HG03280 (cell line): ENCODE measurements around the gene RNU6-9.
A peak's percentile ranks its signal among the peaks of the same experiment; 100 is the strongest.

Experiments used
- ATAC-seq: cut with Tn5 transposase; IDR thresholded peaks from one replicate; pipeline ENCODE4 v1.9.1; 2021; ENCODE audit warnings: mild to moderate bottlenecking, moderate library complexity; ENCODE audit not compliant: unreplicated experiment

The RNU6-9 gene

DNA sequence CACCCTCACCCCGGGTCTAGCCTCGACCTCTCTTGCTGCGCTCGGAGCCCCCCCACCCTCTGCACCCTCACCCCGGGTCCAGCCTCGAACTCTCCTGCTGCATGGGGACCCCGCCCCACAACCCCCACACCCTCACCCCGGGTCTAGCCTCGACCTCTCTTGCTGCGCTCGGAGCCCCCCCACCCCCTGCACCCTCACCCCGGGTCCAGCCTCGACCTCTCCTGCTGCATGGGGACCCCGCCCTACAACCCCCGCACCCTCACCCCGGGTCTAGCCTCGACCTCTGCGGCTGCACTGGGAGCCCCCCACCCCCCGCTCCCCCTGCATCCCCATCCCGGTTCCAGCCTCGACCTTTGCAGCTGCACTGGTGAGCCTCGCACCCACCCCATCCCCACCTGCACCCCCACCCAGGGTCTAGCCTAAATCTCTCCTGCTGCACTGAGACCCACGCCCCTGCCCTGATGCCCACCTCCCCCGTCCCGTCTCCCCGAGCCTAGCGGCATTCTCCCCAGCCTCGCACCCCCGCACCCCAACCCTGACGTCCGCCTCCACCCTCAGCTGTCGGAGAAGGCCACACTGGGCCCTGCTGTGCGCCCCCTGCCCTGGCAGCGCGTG is 32.0 kb upstream of the RNU6-9 start:
- no peak for ATAC-seq

- no peak for ATAC-seq
Observed at GRCh38 chr19:861756-862580, 31.3 kb upstream of the RNU6-9 start.

DNA sequence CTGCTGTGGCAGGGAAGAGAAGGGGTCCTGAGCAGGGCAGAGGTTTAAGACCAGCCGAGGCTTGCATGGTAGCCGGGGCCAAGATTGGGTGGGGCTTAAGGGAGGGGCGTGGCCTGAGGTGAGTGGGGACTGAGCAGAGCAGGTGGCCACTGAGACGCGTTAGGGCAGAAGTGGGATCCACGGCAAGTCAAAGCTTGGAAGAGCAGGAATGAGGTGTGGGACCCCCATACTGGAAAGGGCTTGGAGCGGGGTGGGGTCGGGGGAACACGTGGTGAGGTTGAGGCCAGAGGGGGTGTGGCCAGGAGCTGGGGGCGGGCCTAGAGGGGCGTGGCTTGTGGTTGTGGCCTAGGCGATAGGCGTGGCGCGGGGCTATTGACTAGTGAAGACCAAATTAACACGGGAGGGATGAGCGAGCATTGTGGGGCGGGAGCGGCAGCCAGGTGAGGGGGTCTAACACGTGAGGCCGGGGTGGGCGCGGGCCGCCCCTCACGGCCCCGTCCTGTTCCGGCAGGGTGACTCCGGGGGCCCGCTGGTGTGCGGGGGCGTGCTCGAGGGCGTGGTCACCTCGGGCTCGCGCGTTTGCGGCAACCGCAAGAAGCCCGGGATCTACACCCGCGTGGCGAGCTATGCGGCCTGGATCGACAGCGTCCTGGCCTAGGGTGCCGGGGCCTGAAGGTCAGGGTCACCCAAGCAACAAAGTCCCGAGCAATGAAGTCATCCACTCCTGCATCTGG is 30.5 kb upstream of the RNU6-9 start:
- no peak for ATAC-seq

GRCh38 chr19:863315-863620 is 30.0 kb upstream of the RNU6-9 start:
- ATAC-seq: no peak

GRCh38 chr19:866769-867300 is 26.4 kb upstream of the RNU6-9 start:
- no peak for ATAC-seq

DNA sequence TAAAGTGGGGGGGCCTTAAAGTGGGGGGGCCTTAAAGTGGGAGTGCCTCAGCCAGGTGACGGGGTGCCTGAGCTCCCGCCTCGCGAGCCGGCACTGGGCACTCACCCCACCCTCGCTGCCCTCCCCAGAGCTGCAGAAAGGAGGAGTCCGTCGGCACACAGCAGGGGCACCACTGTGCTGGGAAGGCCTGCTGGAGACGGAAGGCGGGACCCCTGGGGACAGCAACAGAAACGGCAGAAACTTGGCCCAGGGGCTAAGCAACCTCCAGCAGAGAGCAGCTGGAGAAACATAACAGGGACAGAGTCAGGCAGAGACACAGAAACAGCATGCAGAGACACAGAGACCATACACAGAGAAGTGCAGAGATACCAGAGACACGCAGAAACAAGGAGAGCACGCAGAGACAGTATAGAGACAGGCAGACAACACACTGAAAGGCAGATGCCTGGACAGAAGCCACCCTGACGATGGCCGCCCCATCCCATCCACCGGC is 25.9 kb upstream of the RNU6-9 start:
- no peak for ATAC-seq

DNA sequence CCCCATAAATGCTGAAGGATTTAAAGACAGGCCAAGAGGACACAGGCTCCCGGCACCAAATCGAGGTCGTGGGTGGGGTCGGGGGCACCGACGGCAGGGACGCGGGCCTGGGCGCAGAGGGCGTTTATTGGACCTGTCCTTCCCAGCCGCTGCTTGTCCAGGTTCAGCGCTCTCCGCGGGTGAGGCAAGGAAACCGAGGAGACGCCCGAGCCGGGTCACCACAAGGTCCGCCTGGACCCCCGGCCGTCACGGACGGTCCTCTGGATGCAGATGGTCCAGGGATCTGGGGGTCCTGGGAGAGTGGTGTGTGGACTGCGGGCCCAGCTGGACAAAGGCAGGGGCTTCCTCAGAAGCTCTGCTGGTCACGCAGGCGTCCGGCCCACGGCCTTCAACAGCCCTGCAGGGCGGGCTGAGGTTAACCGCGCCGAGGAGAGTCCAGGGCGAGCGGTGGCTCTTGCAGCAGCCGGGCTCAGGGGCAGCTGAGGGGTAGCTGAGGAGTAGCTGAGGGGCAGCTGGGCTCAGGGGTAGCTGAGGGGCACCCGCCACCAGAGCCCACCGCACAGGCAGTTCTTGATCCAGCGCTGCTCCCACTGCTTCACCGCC is 25.3 kb upstream of the RNU6-9 start:
- ATAC-seq: no peak

GRCh38 chr19:868458-869244 is 24.6 kb upstream of the RNU6-9 start:
- no peak for ATAC-seq

GRCh38 chr19:869245-870177 is 23.8 kb upstream of the RNU6-9 start:
- no peak for ATAC-seq

DNA sequence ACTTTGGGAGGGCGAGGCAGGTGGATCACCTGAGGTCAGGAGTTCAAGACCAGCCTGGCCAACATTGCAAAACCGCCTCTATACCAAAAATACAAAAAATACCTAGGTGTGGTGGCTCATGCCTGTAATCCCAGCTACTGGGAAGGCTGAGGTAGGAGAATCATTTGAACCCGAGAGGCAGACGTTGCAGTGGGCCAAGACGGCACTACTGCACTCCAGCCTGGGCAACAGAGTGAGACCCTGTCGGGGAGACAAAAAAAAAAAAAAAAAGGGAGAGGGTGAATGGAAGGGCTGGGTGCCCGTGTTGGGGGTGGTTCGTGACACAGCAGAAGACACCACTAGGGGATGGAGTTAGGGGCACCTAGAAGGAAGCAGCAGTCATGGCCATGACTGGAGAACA is 23.0 kb upstream of the RNU6-9 start:
- no peak for ATAC-seq

GRCh38 chr19:870963-871401 is 22.3 kb upstream of the RNU6-9 start:
- ATAC-seq: no peak

GRCh38 chr19:871446-872265 is 21.6 kb upstream of the RNU6-9 start:
- ATAC-seq: no peak

- ATAC-seq: peak; percentile 51
Observed at GRCh38 chr19:872266-872951, 20.9 kb upstream of the RNU6-9 start.

DNA sequence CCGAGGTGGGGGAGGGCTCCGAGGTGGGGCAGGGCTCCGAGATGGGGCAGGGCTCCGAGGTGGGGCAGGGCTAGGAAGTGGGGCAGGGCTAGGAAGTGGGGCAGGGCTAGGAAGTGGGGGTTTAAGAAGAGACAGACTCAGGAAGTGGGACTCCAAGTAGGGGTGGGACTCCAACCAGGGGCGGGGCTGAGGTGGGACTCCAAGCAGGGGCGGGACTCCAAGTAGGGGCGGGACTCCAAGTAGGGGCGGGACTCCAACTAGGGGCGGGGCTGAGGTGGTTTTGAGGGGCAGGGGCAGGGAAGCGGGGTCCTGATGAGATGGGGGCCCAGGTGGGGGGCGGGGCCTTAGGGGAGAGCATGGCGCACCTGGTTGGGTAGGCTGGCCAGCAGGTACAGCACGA is 20.2 kb upstream of the RNU6-9 start:
- ATAC-seq: no peak

GRCh38 chr19:873561-874041 is 19.7 kb upstream of the RNU6-9 start:
- no peak for ATAC-seq

DNA sequence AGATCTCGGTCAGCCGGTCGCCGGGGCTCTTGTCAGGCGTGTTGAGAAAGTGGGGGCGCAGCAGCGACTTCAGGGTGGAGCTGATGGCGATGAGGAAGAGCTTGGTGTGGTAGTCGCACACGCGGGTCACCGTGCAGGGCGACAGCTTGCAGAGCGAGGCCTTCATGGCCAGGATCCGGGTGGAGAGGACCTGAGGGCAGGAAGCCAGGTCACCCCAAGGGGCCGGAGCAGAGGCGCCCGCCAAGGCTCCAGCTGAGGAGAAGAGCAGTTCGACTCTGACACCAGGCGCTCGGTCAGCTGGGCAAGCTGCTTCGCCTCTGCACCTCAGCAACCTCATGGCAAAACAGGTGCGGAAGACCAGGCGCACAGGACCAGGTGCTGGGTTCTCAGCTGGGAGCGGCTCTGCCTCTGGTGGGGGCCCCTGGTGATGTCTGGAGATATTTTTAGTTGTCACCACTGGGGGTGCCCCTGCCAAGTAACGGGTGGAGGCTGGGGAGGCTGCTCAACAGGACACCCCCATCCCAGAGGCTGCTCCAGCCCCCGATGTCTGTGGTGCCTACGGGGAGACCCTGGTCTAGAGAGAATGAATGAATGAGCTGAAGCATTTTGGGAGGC is 17.9 kb upstream of the RNU6-9 start:
- no peak for ATAC-seq

- no peak for ATAC-seq
Observed at GRCh38 chr19:876089-876488, 17.2 kb upstream of the RNU6-9 start.
